ENCODE measurements around the gene AAR2. TPM values are rescaled to one million over a fixed set of nuclear protein-coding genes. Genes with fewer than 3 reads are reported as not detected.

Gene AAR2
- total and polyA plus RNA-seq, 5 donors: 14.1 to 16.8 (median 15.8) TPM

DNA sequence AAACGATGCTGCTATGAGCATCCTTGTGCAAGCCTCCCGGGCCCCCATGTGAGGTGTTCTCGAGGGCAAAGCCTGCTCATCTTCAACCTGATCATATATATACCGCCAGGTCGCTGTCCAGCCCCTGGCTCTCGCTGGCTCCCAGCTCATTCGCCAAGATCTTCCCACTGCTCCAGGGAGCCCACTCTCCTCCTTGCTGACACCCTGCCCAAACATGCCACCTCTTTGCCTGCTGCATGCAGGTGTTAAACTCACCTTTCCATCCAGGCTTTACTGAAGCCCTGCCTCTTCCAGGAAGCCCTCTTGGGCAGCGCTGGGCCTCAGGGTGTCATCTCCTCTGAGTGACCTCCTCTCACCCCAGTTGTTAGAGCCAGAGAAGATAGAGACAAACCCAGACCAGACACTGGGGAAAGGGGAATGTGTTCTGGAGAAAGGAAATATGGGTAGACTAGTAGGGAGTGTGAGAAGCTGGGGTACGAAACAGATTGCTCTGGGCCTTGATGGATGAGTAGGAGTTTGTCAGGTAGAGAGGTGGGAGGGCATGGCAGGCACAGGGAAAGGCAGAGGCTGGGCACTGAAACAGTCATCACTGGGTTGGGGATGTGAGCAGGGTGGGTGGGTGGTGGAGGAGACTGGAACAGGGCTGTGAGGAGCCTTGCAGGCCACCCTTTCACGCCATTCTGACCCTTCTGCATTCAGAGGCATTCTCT is 68.7 kb downstream of the AAR2 start:
- no peaks in the 10 kb centered on the region for H3K9me3 ChIP-seq (ENCODE audit: control insufficient read depth, low read length)
- no peak overlapping the region for H3K4me3 ChIP-seq (ENCODE audit: low read length)
- no peaks in the 10 kb centered on the region for H3K4me1 ChIP-seq (ENCODE audit: control insufficient read depth, insufficient read depth, low read length)
- ATAC-seq (no peak), DNase-seq (no peak)
- WGBS: 39% methylated on average over 10 of the region's 10 CpGs
- H3K27me3 ChIP-seq (ENCODE audit: control insufficient read depth, insufficient read depth): no peaks in the 10 kb centered on the region
- no peak overlapping the region for H3K27ac ChIP-seq (ENCODE audit: low read length)
- intact Hi-C loops (cut with DNase I): no loop called here

DNA sequence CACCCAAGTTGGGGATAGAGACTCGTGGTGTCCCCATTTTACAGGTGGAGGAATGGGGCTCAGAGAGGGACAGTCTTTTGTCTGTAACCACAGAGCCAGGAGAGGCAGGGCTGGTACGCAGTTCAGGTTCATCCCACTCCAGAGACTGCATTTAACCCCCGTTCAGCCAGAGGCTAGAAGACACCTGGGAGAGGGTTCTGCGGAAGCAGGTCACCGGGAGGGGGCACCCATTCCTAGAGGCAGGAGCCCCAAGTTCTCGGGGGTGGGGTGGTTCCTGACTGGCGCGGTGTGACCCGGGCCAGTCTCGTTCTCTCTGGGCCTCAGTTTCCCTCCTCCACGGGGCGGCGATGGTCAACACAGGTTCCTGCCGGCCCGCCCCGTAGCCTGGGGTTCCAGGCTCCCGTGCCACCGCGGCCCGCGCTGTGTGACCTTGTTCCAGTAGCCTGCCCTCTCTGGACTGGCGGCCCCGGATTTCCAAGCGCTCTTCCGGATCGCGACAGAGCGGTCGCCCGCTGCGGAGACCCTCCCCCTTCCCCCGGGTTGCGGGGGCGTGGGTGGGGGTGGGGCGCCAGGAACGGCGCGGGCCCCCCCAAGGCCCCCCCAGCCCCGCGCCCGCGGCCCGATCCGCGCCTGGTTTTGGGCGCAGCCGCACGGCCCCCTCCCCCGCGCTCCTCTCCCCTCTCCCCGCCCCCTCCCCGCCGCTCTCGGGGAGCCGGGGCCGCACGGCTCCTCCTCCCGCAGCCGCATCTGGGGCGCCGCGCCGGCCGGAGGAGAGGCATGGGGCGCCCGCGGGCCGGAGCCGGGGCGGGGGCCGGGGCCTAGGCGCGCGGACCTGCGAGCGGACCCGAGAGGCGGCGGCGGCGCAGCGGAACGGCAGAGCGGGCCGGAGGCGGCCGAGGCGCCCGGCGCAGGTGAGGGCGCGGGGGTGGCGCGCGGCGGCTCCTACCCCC is 69.6 kb downstream of the AAR2 start, which contains the start of gene DLGAP4:
TSS of gene DLGAP4 (plus strand) at position 738 of the 950 bp plus-strand sequence. CDS start 125,379 bp downstream, outside the sequence.
- 2% methylated on average over 91 of the region's 96 CpGs for WGBS
- DNase-seq: no peak
- peak within 1 kb of the TSS; percentile 56 for H3K4me3 ChIP-seq (ENCODE audit: low read length)
- no peaks in the 10 kb centered on the region for H3K4me1 ChIP-seq (ENCODE audit: control insufficient read depth, insufficient read depth, low read length)
- intact Hi-C loops (cut with DNase I): no loop called here
- H3K27ac ChIP-seq (ENCODE audit: low read length): no peak within 1 kb of the TSS
- H3K9me3 ChIP-seq (ENCODE audit: control insufficient read depth, low read length): no peaks in the 10 kb centered on the region
- ATAC-seq: no peak
- no peaks in the 10 kb centered on the region for H3K27me3 ChIP-seq (ENCODE audit: control insufficient read depth, insufficient read depth)

Other genes with a start within 250 kb of the AAR2 start
- gene EPB41L1, start 81.7 kb upstream of the AAR2 start, total RNA-seq: 10 to 100 TPM; 21.9 to 33.8 (median 28.8) TPM
- 12.1 TPM for gene EPB41L1, start 81.7 kb upstream of the AAR2 start, polyA plus RNA-seq
- 10 to 100 TPM; 42.6 to 60.5 (median 44.6) TPM for gene DLGAP4, start 69.9 kb downstream of the AAR2 start, total RNA-seq
- gene DLGAP4, start 69.9 kb downstream of the AAR2 start, polyA plus RNA-seq: 40.7 TPM